NCI-H748 treated with DMSO at 0.1 percent for 48 hours (cell line): ENCODE measurements around the gene DOLPP1.
"Not testable (repeated sequence)": the region's sequence is repeated elsewhere in the genome, so short reads cannot be mapped to it uniquely, and the experiment has no call there.

Experiments
- DNase-seq: peaks from one replicate; lab custom pipeline; 2025; lab: John Stamatoyannopoulos, UW

DOLPP1 gene

DNA sequence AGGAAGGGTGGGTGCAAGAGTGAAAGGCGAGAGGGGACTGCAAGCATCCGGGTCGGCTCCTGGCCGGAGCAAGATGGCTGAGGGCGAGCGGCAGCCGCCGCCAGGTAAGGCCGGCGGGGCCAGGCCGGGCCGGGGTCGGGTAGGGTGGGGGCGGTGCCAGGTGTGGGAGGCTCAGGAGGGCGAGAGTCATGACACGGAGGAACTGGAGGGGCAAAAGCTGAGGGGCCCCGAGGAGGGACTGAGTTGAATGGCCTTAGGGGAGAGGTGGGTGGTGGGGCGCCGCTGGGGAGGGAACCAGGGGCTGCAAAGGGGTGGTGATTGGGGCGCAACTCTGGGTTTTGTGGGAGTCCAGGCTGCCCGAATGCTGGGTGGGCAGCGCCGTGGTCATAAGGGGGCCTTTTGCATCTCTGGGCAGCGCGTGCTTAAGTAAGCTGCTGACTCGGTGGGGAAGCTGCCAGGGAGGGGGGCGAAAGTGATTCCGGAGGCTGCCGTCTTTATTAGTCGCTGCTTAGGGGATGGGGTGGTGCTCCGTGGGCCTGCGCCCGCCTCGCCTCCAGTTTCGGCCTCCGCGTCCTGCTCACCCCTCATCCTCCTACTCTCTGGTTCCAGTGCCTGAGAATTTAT, 30.7 kb downstream of the DOLPP1 start:
- peak; percentile 24 for DNase-seq

DNA sequence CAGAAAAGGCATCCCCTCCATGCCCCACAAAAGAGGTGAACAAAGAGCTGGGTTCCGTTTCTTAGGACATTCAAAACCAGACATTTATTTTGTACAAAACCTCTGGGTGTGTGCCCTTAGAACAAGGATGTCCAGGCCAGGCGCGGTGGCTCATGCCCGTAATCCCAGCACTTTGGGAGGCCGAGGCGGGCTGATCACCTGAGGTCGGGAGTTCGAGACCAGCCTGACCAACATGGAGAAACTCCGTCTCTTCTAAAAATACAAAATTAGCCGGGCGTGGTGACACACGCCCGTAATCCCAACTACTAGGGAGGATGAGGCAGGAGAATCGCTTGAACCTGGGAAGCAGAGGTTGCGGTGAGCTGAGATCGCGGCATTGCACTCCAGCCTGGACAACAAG, 31.6 kb downstream of the DOLPP1 start:
- not testable (repeated sequence) for DNase-seq

DNA sequence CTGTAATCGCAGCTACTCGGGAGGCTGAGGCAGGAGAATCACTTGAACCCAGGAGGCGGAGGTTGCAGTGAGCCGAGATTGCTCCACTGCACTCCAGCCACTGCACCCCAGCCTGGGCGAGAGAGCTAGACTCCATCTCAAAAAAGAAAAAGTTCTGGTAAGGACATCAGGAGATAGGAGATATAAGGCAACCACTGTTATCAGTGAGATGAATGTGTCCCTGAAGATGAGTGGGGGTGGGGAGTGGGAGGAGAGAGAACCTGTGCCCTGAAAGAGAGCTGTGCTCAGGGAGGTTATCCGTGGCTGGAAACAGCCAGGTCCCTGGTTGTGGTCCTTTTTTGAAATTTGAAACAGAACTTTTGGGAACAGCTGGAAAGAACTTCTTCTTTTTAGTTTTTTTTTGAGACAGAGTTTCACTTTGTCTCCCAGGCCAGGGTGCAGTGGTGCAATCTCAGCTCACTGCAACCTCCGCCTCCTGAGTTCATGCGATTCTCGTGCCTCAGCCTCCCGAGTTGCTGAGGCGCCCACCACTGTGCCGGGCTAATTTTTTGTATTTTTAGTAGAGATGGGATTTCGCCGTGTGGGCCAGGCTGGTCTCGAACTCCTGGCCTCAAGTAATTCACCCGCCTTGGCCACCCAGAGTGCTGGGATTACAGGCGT, 32.9 kb downstream of the DOLPP1 start:
- DNase-seq: no peak

DNA sequence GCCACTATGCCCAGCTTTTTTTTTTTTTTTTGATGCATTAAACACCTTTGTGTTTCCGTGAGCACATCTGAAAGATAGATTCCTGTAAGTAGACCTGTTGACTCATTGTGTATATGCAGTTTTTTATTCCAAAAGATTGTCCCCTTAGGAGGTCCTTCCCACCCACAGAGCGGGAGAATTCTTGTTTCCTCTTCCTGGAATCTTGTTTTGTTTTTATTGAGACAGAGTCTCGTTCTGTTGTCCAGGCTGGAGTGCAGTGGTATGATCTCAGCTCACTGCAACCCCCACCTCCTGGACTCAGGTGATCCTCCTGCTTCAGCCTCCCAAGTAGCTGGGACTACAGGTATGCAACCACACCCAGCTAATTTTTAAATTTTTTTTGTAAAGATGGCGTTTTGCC, 37.9 kb downstream of the DOLPP1 start:
- DNase-seq: no peak

DNA sequence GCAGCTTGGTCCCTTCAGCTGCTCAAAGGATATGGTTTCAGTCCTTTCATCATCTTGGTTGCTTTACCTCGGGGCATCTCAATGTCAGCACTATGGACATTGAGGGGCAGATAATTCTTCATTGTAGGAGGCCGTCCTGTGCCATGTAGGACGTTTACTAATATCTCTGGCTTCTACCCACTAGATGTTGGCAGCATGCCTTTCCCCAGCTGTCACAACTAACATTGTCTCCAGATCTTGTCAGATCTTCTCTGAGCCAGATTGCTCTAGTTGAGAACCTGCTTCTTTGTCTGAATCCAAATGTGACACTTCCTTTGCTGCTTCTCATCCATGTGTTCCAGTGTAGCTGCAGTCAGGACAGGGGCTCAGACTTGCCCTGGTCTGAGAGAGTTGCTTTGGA, 40.6 kb downstream of the DOLPP1 start:
- DNase-seq: no peak

DNA sequence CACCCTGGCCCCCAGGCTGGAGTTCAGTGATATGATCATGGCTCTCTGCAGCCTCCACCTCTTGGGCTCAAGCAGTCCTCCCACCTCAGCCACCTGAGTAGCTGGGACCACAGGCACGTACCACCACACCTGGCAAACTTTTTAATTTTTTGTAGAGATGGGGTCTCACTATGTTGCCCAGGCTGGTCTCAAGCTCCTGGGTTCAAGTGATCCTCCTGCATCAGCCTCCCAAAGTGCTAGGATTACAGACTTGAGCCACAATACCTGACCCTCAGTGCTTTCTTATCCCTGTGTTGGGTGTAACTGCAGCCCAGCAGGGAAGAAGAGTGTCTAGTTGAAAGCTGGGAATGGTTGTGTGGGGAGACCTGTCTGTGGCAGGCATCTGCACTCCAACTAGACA, 41.2 kb downstream of the DOLPP1 start:
- no peak for DNase-seq

DNA sequence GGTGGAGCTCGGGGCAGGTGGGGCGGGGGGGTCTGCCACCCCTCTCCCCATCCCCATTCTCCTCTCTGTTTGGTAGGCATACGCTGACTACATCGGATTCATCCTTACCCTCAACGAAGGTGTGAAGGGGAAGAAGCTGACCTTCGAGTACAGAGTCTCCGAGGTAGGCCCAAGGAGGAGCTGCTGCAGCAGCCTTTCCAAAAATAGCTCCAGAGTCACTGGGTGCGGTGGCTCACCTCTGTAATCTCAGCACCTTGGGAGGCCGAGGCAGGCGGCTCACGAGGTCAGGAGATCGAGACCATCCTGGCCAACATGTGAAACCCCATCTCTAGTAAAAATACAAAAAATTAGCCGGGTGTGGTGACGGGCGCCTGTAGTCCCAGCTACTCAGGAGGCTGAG, 42.1 kb downstream of the DOLPP1 start:
- DNase-seq: not testable (repeated sequence)

DNA sequence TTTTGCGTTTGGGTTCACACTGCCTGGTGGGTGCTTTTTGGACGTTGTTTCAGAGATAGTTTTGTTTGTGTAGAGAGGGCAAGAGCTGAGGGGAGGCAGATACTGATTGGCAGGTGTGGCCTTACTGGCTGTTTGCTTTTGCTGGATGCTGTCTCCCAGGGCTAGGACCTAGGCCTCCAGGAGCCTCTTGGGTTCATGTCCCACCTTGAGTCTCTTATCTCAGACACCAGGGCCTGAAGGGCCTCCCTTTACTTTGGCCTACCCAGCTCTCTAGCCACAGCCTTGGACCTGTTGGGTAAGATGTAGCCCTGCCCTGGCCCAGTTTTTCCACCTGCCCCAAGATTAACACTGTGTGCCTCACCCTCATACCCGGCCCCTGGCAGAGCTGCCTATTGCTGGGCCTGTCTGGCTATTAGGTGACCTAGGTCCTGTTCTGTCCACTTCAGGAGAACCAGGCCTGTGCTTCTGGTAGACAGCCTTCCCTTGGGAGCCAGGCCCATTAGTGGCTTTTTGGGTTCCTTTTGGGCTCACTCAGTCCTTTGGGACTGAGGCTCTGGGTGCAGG, 43.7 kb downstream of the DOLPP1 start:
- DNase-seq: no peak

DNA sequence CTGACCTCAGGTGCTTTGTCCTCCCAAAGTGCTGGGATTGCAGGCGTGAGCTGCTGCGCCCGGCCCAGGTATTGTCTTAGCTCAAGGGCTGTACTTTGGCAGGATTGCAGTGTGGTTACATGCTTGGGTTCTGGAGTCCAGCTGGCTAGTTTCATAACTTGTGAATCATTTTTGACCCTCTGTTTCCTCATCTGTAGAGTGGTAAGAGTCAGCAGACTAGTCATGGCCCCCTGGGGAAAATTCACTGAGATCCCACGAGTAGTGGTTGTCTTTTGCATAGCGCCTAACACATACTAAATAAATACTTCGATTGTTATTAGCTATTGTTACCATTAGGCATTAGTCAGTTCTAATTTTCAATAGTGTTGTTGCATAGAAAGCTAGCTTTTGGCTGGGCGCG, 44.6 kb downstream of the DOLPP1 start:
- no peak for DNase-seq

DNA sequence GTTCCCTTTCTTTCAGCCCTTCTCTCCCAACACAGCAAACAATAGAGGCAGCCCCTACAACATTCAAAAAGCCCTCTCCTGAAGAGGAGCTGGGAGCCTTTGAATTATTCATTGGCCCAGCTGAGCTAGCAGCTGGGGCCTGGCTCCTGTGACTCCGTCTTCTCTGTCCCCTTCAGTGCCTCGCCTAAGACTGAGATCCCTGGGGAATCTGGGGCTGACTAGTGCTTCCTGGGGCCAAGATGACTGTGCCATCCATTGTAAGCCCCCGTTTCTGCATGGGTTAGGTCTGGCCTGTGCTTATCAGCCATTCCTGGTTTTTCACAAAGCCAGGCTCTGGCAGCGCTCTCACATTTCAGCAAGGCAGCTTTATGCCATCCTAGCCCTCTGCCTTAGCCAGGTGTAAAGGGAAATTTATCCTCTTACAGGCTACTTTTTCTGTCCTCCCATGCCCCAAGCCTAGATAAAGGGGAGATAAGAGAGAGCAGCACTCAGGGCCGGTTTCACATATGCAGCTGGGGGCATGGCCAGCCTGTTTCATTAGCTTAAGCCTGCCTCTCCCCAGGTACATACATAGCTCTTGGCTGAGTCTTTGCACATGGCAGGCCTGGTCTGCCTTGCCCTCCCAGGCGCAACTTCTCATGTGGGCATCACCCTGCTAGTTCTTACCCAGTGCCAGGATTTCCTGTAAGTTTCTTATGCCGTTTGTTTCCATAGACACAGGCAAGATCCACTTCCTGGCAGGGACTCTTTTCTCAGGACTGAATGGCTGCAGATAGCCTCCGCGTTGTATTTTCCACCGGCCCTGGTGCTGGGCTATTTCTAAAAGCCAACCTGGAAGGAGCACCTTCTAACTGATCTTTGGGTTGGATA, 46.1 kb downstream of the DOLPP1 start:
- DNase-seq: no peak

DNA sequence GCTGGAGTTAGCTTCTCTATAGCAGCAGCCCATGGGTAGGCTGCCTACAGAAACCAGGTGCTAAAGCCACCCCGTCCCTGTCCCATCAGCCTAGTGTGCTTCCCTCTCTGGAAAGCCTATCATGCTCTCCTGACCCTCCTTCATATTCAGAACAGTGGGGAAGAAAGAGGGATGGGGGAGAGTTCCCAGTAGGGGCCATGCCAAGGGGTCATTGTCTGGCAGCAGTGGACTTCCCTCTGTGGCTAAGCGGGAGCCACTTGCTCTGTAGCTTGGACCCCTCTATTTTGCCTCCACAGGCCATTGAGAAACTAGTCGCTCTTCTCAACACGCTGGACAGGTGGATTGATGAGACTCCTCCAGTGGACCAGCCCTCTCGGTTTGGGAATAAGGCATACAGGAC, 47.8 kb downstream of the DOLPP1 start:
- DNase-seq: no peak

DNA sequence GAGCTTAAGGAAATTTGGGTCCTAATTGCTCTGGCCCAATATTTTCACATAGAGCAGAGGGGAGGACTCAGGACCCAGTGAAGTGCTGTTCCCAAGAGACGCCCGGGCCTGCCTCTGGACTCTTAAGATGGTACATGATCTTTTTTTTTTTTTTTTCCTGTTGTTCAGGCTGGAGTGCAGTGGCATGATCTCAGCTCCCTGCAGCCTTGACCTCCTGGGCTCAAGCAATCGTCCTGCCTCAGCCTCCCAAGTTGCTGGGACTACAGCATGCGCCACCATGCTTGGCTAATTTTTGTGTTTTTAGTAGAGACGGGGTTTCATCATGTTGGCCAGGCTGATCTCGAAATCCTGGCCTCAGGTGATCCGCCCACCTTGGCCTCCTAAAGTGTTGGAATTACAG, 49.4 kb downstream of the DOLPP1 start:
- DNase-seq: not testable (repeated sequence)

DNA sequence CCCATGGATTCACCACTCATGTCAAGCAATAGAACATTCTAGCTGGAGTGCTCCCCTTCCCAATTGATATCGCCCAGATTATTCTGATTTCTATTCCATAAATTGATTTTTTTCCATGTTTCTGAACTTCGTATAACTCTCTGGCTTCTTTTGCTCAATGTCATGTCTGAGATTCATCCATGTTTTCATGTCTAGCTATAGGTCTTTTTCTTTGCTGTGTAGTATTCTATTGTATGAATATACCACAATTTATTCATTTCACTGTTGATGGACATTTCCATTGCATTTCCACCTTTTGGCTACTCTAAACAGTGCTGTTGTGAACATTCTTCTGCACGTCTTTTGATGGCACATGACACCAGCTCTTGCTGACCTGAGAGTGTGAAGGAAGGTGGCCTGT, 49.9 kb downstream of the DOLPP1 start:
- DNase-seq: no peak

DNA sequence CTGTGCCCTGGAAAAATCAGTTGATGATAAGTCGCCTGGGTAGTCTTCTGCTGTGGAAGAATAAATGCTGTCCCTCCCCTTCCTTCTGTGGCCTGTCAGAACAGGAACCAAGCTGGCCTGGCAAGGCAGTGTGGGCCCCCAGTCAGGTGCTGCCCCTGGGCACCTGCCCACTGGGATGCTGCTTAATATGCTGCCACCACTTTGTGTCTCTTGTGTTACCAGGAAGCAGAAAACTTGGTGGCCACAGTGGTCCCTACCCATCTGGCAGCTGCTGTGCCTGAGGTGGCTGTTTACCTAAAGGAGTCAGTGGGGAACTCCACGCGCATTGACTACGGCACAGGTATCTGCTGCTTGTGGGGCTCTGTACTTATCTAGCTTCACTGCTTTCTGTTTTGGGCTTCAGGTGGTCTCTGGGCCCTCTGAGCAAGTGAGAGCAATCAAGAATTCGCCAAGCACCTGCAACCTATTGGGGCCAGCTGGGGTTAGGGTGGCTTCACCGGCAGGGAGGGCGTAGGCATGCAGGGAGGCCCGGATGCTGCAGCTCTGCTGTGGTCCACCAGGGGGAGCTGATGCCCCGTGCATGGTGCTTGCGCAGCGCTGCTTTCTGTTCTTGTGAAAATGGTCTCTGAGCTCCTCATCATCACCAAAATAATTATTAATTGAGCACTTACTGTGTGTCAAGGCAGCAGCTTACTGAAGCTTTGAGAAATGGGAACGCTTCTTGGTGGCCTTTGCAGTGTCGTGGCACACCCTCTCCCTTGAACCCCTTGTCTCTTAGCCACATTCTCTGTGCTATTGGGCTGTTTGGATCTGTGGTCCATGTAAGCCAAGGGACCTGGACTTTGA, 50.6 kb downstream of the DOLPP1 start:
- DNase-seq: no peak

DNA sequence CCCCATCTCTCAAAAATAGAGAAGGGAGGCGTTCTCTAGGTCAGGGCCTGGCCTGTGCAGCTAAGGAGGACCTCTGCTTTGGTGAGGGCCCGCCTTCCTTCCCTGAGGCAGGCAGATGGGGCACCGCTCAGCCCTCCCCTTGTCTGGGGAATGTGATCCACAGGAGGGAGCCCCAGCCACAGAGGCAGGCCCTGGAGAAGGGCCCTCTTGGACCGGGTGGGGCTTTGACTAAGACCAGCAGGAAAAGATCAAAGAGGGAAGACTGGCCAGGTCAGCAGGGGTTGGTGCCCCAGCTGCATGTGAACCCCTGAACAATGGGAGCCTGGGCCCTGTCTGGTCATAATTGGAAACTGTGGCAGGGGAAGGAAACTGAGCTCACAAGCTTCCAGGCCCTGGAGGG, 52.2 kb downstream of the DOLPP1 start:
- no peak for DNase-seq

DNA sequence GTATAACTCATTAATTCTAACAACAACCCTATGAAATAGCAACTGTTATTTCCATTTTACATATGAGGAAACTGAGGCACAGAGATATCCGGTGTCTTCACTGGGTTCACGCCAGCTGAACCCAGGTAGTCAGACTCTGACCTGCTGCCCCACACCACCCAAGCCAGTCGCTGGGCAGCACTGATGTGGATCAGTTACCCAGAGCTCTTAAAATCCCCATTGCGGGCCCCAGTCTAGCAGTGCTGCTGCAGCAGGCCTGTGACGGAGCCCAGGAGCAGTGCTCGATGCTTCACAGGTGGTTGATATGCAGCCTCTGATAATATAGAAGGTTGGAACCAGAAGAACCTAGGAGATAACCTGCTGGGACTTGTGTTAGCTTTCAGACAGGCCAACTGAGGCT, 54.6 kb downstream of the DOLPP1 start:
- DNase-seq: no peak

DNA sequence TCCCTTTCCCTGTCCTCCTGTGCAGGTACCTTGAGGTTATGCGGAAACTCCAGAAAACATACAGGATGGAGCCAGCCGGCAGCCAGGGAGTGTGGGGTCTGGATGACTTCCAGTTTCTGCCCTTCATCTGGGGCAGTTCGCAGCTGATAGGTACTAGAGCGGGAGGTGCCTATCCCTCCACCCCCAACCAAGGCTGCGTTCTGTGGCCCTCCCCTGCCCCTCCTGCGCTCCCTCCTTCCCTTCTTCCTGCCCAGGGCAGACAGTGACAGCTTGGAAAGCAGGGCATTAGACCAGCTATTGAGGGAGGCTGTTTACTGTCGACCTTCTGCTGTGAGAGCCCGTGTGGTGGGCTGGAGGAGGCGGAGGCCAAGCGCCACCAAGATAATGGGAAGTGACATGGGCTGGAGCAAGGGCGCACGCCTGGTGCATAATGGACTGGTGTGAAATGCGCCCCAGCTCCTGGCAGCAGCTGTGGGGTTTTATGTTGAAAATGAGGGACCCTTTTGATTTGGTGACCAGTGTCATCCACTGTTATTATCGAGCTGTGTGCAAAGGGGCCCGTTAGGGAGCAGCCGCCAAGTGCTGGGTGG, 55.6 kb downstream of the DOLPP1 start:
- no peak for DNase-seq

DNA sequence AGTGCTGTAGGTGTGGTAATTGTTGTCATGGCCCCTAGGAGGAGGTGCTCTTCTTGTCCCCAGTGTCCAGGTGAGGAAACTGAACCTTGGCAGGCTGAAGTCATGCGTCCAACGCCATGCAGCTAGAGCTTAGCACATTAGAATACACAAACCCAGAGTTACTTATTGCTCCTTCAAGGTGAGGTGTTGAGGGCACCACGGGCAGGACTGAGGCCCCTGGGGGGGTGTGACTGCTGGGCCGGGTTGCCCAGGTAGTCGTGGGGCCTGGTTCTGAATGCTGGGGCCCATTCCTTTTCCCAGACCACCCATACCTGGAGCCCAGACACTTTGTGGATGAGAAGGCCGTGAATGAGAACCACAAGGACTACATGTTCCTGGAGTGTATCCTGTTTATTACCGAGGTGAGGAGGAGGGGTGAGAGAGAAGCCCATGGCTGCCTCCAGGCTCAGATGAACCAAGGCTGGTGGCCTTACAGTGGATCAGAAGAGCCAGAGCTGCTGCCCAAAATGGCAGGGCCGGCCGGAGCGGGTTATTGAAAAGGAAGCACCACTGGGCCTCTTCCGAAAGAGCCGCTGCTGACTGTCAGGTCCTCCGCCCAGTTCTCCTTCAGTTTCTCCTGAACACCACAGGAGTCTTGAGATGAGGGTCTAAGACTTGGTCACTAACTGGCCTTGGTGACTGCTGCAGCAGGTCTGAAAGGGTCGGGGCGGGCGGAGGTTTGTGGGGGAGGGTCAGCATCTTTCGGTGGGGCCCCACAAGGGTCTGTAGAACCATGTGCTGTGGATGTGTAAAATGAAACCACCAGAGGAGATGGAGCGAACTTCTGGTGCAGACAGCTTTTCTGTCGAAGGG, 56.6 kb downstream of the DOLPP1 start:
- no peak for DNase-seq

DNA sequence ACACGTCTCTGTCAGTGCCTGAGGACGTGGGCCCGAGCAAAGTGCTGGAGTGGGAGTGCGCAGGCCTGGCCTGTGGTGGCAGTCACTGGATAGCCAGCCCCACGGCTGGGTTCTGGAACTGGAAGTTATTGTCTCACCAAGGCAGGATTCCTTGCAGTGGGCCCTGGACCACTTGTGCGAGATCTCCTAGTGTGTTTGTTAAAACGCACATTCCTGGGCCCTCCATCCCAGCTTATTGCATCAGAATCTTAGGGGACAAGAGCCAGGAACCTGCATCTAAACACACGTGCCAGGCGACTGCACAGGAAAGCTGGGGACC, 57.2 kb downstream of the DOLPP1 start:
- DNase-seq: no peak

DNA sequence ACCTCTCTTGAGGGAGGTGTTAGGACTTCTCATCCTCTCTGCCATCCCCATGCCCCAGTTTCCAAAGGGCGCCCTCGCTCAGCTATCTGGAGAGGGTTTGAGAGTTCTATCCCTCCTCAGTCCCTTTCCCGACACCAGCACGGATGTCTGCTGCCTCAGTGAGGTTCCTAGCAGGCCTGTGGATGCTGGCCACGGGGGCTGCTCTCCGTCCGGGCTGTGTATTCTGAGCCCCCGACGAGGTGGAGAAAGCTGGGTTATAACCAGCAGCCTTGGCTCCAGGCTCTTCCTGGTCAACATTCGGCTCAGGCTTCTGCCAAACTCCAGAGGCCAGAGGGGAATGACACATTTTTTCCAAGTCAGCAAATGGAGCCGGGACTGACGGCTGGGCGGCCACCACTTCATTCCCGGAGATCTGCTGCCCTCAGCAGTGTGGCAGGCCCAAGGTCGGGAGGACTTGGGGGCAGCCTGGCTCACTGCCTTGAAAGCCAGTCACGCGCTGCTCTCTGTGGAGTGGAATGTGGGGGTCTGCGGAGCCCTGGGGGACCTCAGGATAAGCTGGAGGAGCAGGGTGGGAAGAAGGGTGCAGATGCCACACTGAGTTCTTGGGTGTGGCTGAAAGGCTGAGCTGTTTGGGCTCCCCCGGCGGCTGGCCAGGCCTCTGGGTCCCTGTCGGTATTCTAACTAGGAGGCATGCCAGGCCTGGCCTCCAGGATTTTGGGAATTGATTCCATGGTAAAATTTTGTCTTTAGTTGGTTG, 57.7 kb downstream of the DOLPP1 start:
- DNase-seq: no peak
